HepG2 (cell line): ENCODE results near the gene BIVM. TPM values are rescaled to one million over a fixed set of nuclear protein-coding genes. Genes with fewer than 3 reads are reported as not detected.

Source experiments
- CAMTA2 ChIP-seq: sonication (generic); formaldehyde crosslinking; IDR thresholded peaks from 2 replicates; pipeline ENCODE4 v1.4.0; 2020; ENCODE audit warnings: mild to moderate bottlenecking, missing genetic modification reagents, borderline replicate concordance
- CBX2 ChIP-seq, 2 experiments: fragments of 200-600 bp in 1 of 2; sonication (generic); formaldehyde crosslinking in 1 of 2; IDR thresholded peaks; 2 replicates each; pipeline versions ENCODE4 v1.7.0 to v1.8.1; 2018 to 2022; ENCODE audit warnings: low read depth in 2 of 2, low read length in 1 of 2, mild to moderate bottlenecking in 1 of 2, missing genetic modification reagents in 1 of 2
- EHMT2 ChIP-seq: fragments of 200-600 bp; sonication (generic); IDR thresholded peaks from 2 replicates; pipeline ENCODE4 v1.7.0; 2017; ENCODE audit warnings: antibody characterized with exemption, low read depth, low read length, borderline replicate concordance
- FOXK1 ChIP-seq: sonication (generic); formaldehyde crosslinking; IDR thresholded peaks from 2 replicates; pipeline ENCODE4 v1.4.0; 2020; ENCODE audit warnings: low read depth, missing genetic modification reagents, borderline replicate concordance
- HIVEP1 ChIP-seq: sonication (generic); formaldehyde crosslinking; IDR thresholded peaks from 2 replicates; pipeline ENCODE4 v1.4.0; 2020; ENCODE audit warnings: mild to moderate bottlenecking, missing genetic modification reagents
- HMG20B ChIP-seq: conservative IDR thresholded peaks from 2 replicates; pipeline ENCODE4 v1.6.1; 2016; ENCODE audit warnings: missing genetic modification reagents, missing compliant biosample characterization
- IRX3 ChIP-seq: sonication (generic); formaldehyde crosslinking; IDR thresholded peaks from 2 replicates; pipeline ENCODE4 v1.8.1; 2023; ENCODE audit warnings: mild to moderate bottlenecking, low read depth, missing genetic modification reagents, borderline replicate concordance
- LCORL ChIP-seq, 2 experiments: fragments of 450-650 bp in 1 of 2; sonication (generic) in 1 of 2; formaldehyde crosslinking in 1 of 2; IDR thresholded peaks; 2 replicates each; pipeline versions ENCODE4 v1.5.0 to v1.6.1; 2017 to 2020; ENCODE audit warnings: antibody characterized with exemption in 1 of 2, missing genetic modification reagents in 1 of 2
- MED1 ChIP-seq: sonication (generic); formaldehyde crosslinking; IDR thresholded peaks from 2 replicates; pipeline ENCODE4 v1.4.0; 2020; ENCODE audit warnings: missing genetic modification reagents
- NCOA5 ChIP-seq: sonication (generic); formaldehyde crosslinking; IDR thresholded peaks from 2 replicates; pipeline ENCODE4 v1.4.0; 2020; ENCODE audit warnings: missing genetic modification reagents
- RBM22 ChIP-seq: fragments of 200-400 bp; formaldehyde crosslinking; optimal IDR thresholded peaks from 2 replicates; pipeline ENCODE3; 2017; ENCODE audit warnings: mild to moderate bottlenecking, low read length, moderate library complexity
- SIX4 ChIP-seq: sonication (generic); formaldehyde crosslinking; IDR thresholded peaks from 2 replicates; pipeline ENCODE4 v1.4.0; 2020; ENCODE audit warnings: missing genetic modification reagents
- ZBTB21 ChIP-seq: sonication (generic); formaldehyde crosslinking; IDR thresholded peaks from 2 replicates; pipeline ENCODE4 v1.4.0; 2020; ENCODE audit warnings: missing genetic modification reagents
- ZFP41 ChIP-seq: sonication (generic); formaldehyde crosslinking; IDR thresholded peaks from 2 replicates; pipeline ENCODE4 v1.4.0; 2020; ENCODE audit warnings: mild to moderate bottlenecking, missing genetic modification reagents, borderline replicate concordance
- ZFYVE20 ChIP-seq: sonication (generic); formaldehyde crosslinking; IDR thresholded peaks from 2 replicates; pipeline ENCODE4 v1.8.0; 2023; ENCODE audit warnings: low read depth, mild to moderate bottlenecking, moderate library complexity, missing genetic modification reagents, borderline replicate concordance
- ZMYM3 ChIP-seq: sonication (generic); formaldehyde crosslinking; IDR thresholded peaks from 2 replicates; pipeline ENCODE4 v1.5.1; 2020; ENCODE audit warnings: mild to moderate bottlenecking, missing genetic modification reagents
- ZNF142 ChIP-seq: sonication (generic); formaldehyde crosslinking; IDR thresholded peaks from 2 replicates; pipeline ENCODE4 v1.4.0; 2020; ENCODE audit warnings: missing genetic modification reagents
- ZNF282 ChIP-seq: fragments of 450-650 bp; IDR thresholded peaks from 2 replicates; pipeline ENCODE4 v1.6.1; 2018; ENCODE audit not compliant: partially characterized antibody
- ZNF317 ChIP-seq: sonication (generic); formaldehyde crosslinking; IDR thresholded peaks from 2 replicates; pipeline ENCODE4 v1.5.0; 2020; ENCODE audit warnings: mild to moderate bottlenecking, missing genetic modification reagents
- ZNF354B ChIP-seq: sonication (generic); formaldehyde crosslinking; IDR thresholded peaks from 2 replicates; pipeline ENCODE4 v1.8.0; 2022; ENCODE audit warnings: mild to moderate bottlenecking, missing genetic modification reagents
- ZNF670 ChIP-seq: sonication (generic); formaldehyde crosslinking; IDR thresholded peaks from 2 replicates; pipeline ENCODE4 v1.8.0; 2022; ENCODE audit warnings: mild to moderate bottlenecking, missing genetic modification reagents, borderline replicate concordance
- ZNF83 ChIP-seq: sonication (generic); formaldehyde crosslinking; IDR thresholded peaks from 2 replicates; pipeline ENCODE4 v1.4.0; 2020; ENCODE audit warnings: missing genetic modification reagents, mild to moderate bottlenecking, borderline replicate concordance
- ZNF879 ChIP-seq: sonication (generic); formaldehyde crosslinking; IDR thresholded peaks from 2 replicates; pipeline ENCODE4 v1.8.1; 2023; ENCODE audit warnings: missing genetic modification reagents
- polyA plus RNA-seq, 8 experiments: library from polyadenylated mRNA; depleted of rRNA in 3 of 8; stranded (reverse) in 7 of 8; unstranded in 1 of 8; fragments of >200 nt; fragmentation: Illumina TruSeq in 4 of 8; extraction: Trizol in 4 of 8; gene quantifications; 2 replicates each; pipeline versions ENCODE4 v1.2.1 to v1.2.3, GENCODE V29; 2011 to 2016; ENCODE audit warnings: low read depth in 4 of 8, missing spikeins in 1 of 8, mixed read lengths in 1 of 8; ENCODE audit not compliant: insufficient read depth in 1 of 8
- total RNA-seq, 5 experiments: library from RNA; depleted of rRNA; stranded (reverse); fragments of >200 nt; fragmentation: Illumina TruSeq; extraction: Trizol; gene quantifications; 2 replicates each; pipeline ENCODE4 v1.2.3, GENCODE V29; 2016; ENCODE audit warnings: low read depth in 1 of 5
- TF ChIP-seq, protein P1 (sequence below): IDR thresholded peaks from 2 replicates; pipeline ENCODE4 v1.6.1; 2016; ENCODE audit warnings: mild to moderate bottlenecking

BIVM gene
- total and polyA plus RNA-seq, 2 of the 13 experiments (the other 11 are each of a cell fraction or from before 2014, with no cell fraction given), result 10.4 to 15.8 TPM

GRCh38 chr13:102845630-102846260, 46.8 kb downstream of the BIVM start, which contains the start of gene ERCC5 (continued):
- TF ChIP-seq SIX4 (CRISPR knock-in tag), result peak; percentile 74
- no peak for TF ChIP-seq ZNF282
- TF ChIP-seq CBX2 (IDR thresholded peaks at IDR 0.05; ENCODE audit: low read depth, low read length), result no peak
- TF ChIP-seq CBX2 (CRISPR knock-in tag; IDR thresholded peaks at IDR 0.05; ENCODE audit: low read depth), result no peak
- TF ChIP-seq ZFYVE20 (CRISPR knock-in tag), result 0 out of 2 replicates have a peak, but pooled peaks have one; percentile 42
- TF ChIP-seq ZNF879 (CRISPR knock-in tag), result peak; percentile 86; the same call in 1 of the 2 replicates
- TF ChIP-seq HIVEP1, result peak; percentile 88
- peak; percentile 85 for TF ChIP-seq ZNF317 (CRISPR knock-in tag)
- peak; percentile 91; the same call in 1 of the 2 replicates for TF ChIP-seq ZNF670
- no peak for TF ChIP-seq ZMYM3 (CRISPR knock-in tag)
- TF ChIP-seq ZNF83 (CRISPR knock-in tag), result no peak
- TF ChIP-seq LCORL (IDR thresholded peaks at IDR 0.05), result no peak
- TF ChIP-seq LCORL (CRISPR knock-in tag; IDR thresholded peaks at IDR 0.05), result peak; percentile 95
- TF ChIP-seq ZFP41 (CRISPR knock-in tag), result no peak
- no peak for TF ChIP-seq CAMTA2 (CRISPR knock-in tag)
- TF ChIP-seq IRX3 (CRISPR knock-in tag), result peak; percentile 72
- no peak for TF ChIP-seq EHMT2
- peak; percentile 97 for TF ChIP-seq ZBTB21 (CRISPR knock-in tag)
- TF ChIP-seq RBM22, result peak; percentile 75
- no peak for TF ChIP-seq NCOA5 (CRISPR knock-in tag)
- TF ChIP-seq MED1 (CRISPR knock-in tag), result peak; percentile 89
- TF ChIP-seq FOXK1 (CRISPR knock-in tag), result peak; percentile 96
- TF ChIP-seq ZNF142 (CRISPR knock-in tag), result peak; percentile 44
- TF ChIP-seq HMG20B, result 0 out of 2 replicates have a peak, but pooled peaks have one; percentile 27
- TF ChIP-seq, protein P1, sequence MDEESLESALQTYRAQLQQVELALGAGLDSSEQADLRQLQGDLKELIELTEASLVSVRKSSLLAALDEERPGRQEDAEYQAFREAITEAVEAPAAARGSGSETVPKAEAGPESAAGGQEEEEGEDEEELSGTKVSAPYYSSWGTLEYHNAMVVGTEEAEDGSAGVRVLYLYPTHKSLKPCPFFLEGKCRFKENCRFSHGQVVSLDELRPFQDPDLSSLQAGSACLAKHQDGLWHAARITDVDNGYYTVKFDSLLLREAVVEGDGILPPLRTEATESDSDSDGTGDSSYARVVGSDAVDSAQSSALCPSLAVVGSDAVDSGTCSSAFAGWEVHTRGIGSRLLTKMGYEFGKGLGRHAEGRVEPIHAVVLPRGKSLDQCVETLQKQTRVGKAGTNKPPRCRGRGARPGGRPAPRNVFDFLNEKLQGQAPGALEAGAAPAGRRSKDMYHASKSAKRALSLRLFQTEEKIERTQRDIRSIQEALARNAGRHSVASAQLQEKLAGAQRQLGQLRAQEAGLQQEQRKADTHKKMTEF (CRISPR knock-in tag), result peak; percentile 94
- TF ChIP-seq ZNF354B, result 0 out of 2 replicates have a peak, but pooled peaks have one; percentile 46
